GM12872 (cell line): Measurements from ENCODE around the gene RNU6-8.

Experiments used
- CTCF ChIP-seq: IDR thresholded peaks from 3 replicates; pipeline ENCODE4 v1.5.1; 2011; ENCODE audit warnings: low read depth, mild to moderate bottlenecking, low read length, moderate library complexity; ENCODE audit not compliant: insufficient read depth

The RNU6-8 gene

DNA sequence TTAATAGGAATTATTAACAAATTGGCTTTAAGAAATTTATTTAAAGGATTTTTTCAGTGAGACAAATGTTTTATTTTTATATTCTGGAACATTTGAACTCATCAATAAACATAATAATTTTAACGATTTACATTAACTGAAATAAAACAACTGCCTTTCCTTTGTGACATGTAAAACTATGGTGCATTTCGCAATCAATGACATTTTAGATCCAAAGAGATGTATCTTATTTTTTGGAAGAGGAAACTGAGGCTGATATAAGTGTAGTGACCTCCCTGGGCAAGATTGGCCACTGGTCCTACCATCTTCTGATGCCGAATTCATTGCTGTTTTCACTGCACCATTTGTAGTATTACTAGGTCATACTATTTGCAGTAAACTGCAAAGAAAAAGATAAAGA, 2.5 kb upstream of the RNU6-8 start:
- no peak for TF ChIP-seq CTCF

DNA sequence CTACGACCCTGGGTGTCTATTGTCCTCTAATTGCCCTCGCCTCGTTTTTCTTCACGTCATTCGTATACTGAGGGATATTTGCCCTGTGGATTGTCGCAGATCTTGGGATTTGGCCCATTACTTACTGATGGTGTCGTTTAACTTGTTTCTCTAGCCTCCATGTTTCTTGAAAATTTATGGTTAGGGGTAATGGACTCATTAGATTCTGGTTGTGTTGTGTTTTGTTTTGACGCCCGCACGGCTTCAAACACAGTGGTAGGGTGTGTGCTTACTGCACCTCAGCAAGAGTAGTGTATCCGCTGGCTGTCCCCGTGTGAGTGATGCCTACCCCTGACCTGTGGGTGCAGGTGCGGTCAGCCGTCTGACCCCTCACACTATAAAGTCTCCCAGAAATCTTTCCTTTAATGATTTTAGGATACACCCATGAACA, 874 bp upstream of the RNU6-8 start:
- no peak for TF ChIP-seq CTCF

DNA sequence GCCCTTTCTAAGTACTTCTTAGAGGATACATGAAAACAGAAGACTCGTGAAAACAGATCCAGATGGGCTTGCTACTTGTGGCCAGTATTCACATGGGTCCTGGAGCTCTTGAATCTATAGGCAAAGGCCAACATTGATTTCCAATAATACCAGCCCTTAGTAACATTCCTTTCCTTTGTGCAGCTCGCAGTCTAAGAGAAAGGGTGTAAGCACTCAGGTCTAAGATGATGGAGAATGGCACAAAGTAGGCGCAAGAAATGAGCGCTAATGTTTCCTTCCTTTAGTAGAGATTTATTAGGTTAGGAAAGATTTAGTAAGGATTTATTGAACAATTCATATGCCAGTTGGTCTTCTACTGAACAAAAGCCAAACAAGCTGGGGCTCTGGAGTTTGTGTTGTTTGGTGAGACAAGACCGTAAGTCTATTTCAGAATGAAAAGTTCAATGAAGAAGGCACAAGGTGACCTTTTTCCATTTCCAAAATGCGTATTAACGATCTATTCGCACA, 525 bp downstream of the RNU6-8 start:
- no peak for TF ChIP-seq CTCF

GRCh38 chr14:32201816-32202490, 1.1 kb downstream of the RNU6-8 start, which contains the start of gene RNU6-7:
TSS of gene RNU6-7 (plus strand) at chr14:32202045.
- TF ChIP-seq CTCF = no peak

DNA sequence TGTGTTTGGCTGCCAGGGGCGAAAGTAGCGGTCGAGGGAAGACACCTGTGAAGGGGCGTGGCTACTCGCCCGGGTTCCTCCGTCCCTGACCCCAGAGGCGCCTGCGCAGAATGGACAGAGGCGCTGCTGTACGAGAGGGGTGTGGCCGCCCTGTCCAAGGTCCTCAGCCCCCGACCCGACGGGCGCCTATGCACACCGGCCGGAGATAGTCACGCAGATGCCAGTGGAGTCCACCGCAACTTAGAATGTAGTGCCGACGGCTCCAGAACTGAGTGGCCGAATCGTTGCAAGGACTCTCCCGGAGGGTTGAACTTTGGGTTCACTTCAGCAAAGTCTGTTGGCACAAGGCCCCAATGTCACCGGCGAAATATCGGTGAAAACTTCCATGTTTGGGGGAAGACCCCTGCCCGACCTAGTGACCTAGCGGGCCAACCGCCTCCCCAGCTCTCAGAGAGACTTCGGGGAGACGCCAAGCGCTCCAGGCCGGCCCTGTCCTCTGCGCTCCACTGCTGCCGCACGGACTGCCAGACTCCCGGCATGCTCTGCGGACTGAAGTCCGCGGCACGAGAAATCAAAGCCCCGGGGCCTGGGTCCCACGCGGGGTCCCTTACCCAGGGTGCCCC, 1.8 kb downstream of the RNU6-8 start:
- no peak for TF ChIP-seq CTCF

- no peak for TF ChIP-seq CTCF
Measured at GRCh38 chr14:32200368-32201192, 2.5 kb downstream of the RNU6-8 start.

GRCh38 chr14:32197919-32198318, 5.2 kb downstream of the RNU6-8 start:
- TF ChIP-seq CTCF = no peak
